Suprapubic skin (tissue), 4 donors: ENCODE data around the gene TBC1D16. TPM values are rescaled to one million over a fixed set of nuclear protein-coding genes. Genes with fewer than 3 reads are reported as not detected.

Experiments
- DNase-seq, 2 donors: peaks; one replicate each; pipeline ENCODE4 v3.0.0-alpha.2; 2019; ENCODE audit warnings: low spot score in 2 of 2
- H3K27ac ChIP-seq: fragments of 200-600 bp; sonication (generic); one replicate; pipeline ENCODE4 v1.5.1; 2019
- H3K27me3 ChIP-seq: fragments of 200-600 bp; sonication (generic); one replicate; pipeline ENCODE4 v1.5.1; 2019
- H3K36me3 ChIP-seq: fragments of 200-600 bp; sonication (generic); one replicate; pipeline ENCODE4 v1.5.1; 2019
- H3K4me1 ChIP-seq: fragments of 200-600 bp; sonication (generic); one replicate; pipeline ENCODE4 v1.5.1; 2019
- H3K4me3 ChIP-seq: fragments of 200-600 bp; sonication (generic); one replicate; pipeline ENCODE4 v1.5.1; 2019; ENCODE audit warnings: mild to moderate bottlenecking
- H3K9me3 ChIP-seq: fragments of 200-600 bp; sonication (generic); one replicate; pipeline ENCODE4 v1.5.1; 2019
- CTCF ChIP-seq, 2 donors: fragments of 200-600 bp in 1 of 2; fragments of 450-650 bp in 1 of 2; sonication (generic) in 1 of 2; IDR thresholded peaks; one replicate each; pipeline ENCODE4 v1.5.1; 2016 to 2019; ENCODE audit warnings: antibody characterized with exemption in 2 of 2, mild to moderate bottlenecking in 1 of 2, moderate library complexity in 1 of 2
- EP300 ChIP-seq: sonication (generic); formaldehyde crosslinking; IDR thresholded peaks from one replicate; pipeline ENCODE4 v1.6.1; 2017; ENCODE audit warnings: antibody characterized with exemption
- POLR2A ChIP-seq, 2 donors: fragments of 450-650 bp; IDR thresholded peaks; one replicate each; pipeline ENCODE4 v1.6.1; 2017; ENCODE audit warnings: antibody characterized with exemption in 2 of 2, mild to moderate bottlenecking in 2 of 2, moderate library complexity in 2 of 2
- POLR2AphosphoS5 ChIP-seq, 3 donors: sonication (generic); formaldehyde crosslinking; IDR thresholded peaks; one replicate each; pipeline ENCODE4 v1.6.1; 2017; ENCODE audit warnings: antibody characterized with exemption in 3 of 3
- WGBS: methylation state at CpG from one replicate; pipeline ENCODE4 v1.1.5; 2018; 5-methylcytosine and 5-hydroxymethylcytosine counted together
- total RNA-seq, 4 donors: library from RNA; depleted of rRNA; stranded (reverse); fragments of >200 nt; gene quantifications; one replicate each; pipeline ENCODE4 v1.1.0, GENCODE V29; 2016

TBC1D16 gene
- total RNA-seq, 4 donors from 2014 or later = 18.6 to 33.6 (median 22.7) TPM

GRCh38 chr17:79914813-79915740 lies 120.6 kb downstream of the TBC1D16 start:
- Histone ChIP-seq H3K4me3 (no peak overlapping the region), H3K27me3 (peaks cover 28% of the 10 kb centered on the region), H3K9me3 (no peaks in the 10 kb centered on the region), H3K4me1 (peaks cover 26% of the 10 kb centered on the region), H3K36me3 (no peaks in the 10 kb centered on the region), H3K27ac (no peak overlapping the region)
- no peak for TF ChIP-seq POLR2A (IDR thresholded peaks at IDR 0.05)
- TF ChIP-seq EP300 = no peak
- TF ChIP-seq CTCF (IDR thresholded peaks at IDR 0.05) = no peak
- no peak for TF ChIP-seq POLR2AphosphoS5 (IDR thresholded peaks at IDR 0.05)
- DNase-seq = no peak
- 60% methylated on average over 17 of the region's 19 CpGs for WGBS

- no peak for DNase-seq
- Histone ChIP-seq H3K9me3 (no peaks in the 10 kb centered on the region), H3K36me3 (no peaks in the 10 kb centered on the region), H3K27me3 (peaks cover 24% of the 10 kb centered on the region), H3K4me3 (no peak overlapping the region), H3K27ac (no peak overlapping the region), H3K4me1 (peaks cover 17% of the 10 kb centered on the region)
- TF ChIP-seq CTCF (IDR thresholded peaks at IDR 0.05) = no peak
- no peak for TF ChIP-seq POLR2A (IDR thresholded peaks at IDR 0.05)
- TF ChIP-seq EP300 = no peak
- TF ChIP-seq POLR2AphosphoS5 (IDR thresholded peaks at IDR 0.05) = no peak
- WGBS = 82% methylated on average over 19 of the region's 20 CpGs
These were observed 121.5 kb downstream of the TBC1D16 start for GRCh38 chr17:79913896-79914812.

GRCh38 chr17:79913451-79913850 lies 122.2 kb downstream of the TBC1D16 start:
- TF ChIP-seq POLR2A (IDR thresholded peaks at IDR 0.05) (no peak), EP300 (no peak), CTCF (IDR thresholded peaks at IDR 0.05) (no peak), POLR2AphosphoS5 (IDR thresholded peaks at IDR 0.05) (no peak)
- WGBS = 83% methylated on average over 1 of the region's 9 CpGs
- no peak for DNase-seq
- Histone ChIP-seq H3K9me3 (no peaks in the 10 kb centered on the region), H3K27me3 (peaks cover 24% of the 10 kb centered on the region), H3K27ac (no peak overlapping the region), H3K4me1 (peaks cover 10% of the 10 kb centered on the region), H3K36me3 (no peaks in the 10 kb centered on the region), H3K4me3 (no peak overlapping the region)

GRCh38 chr17:79912552-79913330 lies 122.9 kb downstream of the TBC1D16 start:
- H3K27ac ChIP-seq = no peak overlapping the region
- no peaks in the 10 kb centered on the region for H3K9me3 ChIP-seq
- H3K27me3 ChIP-seq = peaks cover 26% of the 10 kb centered on the region
- H3K4me1 ChIP-seq = peaks cover 11% of the 10 kb centered on the region
- TF ChIP-seq EP300 (no peak), POLR2AphosphoS5 (IDR thresholded peaks at IDR 0.05) (no peak), CTCF (IDR thresholded peaks at IDR 0.05) (no peak), POLR2A (IDR thresholded peaks at IDR 0.05) (no peak)
- no peak for DNase-seq
- no peaks in the 10 kb centered on the region for H3K36me3 ChIP-seq
- no peak overlapping the region for H3K4me3 ChIP-seq
- 82% methylated on average over 7 of the region's 14 CpGs for WGBS
